HG03378 (cell line): ENCODE measurements around the gene OGG1.
"Not testable (repeated sequence)": the region's sequence is repeated elsewhere in the genome, so short reads cannot be mapped to it uniquely, and the experiment has no call there.

Experiments
- ATAC-seq: cut with Tn5 transposase; IDR thresholded peaks from one replicate; pipeline ENCODE4 v1.9.1; 2021; ENCODE audit warnings: mild to moderate bottlenecking, moderate library complexity; ENCODE audit not compliant: unreplicated experiment

OGG1 gene

DNA sequence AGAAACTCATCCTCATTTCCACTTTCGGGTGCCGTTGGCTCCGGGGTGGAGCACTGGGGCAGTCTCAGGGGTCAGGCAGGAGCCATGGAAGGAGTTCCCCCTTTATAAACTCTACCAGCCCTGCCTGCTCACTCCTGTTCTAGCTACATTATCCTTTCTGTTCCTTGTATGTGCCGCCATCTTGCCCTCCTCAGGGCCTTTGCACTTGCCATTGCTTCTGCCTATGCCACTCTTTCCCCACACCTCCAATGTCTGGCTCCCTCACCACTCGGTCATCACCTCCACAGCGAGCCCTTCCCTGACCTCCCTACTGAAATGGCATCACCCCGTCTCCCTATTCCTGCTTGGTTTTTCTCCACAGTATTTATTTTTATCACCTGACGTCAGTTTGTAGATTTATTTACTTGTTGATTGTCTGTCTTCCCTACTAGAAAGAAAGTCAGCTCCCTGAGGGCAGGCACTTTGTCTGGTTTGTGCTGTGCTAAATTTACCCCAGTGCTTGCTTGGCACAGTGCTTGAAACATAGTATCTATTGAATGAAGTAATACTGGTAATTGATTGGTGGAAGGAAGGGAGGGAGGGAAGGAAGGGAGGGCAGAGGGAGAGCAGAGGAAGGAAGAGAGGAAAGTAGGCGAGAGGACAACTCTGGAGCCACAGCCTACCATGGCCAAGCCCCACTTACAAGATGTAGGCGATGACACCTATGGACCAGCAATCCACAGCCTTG, 11.2 kb downstream of the OGG1 start:
- no peak for ATAC-seq

DNA sequence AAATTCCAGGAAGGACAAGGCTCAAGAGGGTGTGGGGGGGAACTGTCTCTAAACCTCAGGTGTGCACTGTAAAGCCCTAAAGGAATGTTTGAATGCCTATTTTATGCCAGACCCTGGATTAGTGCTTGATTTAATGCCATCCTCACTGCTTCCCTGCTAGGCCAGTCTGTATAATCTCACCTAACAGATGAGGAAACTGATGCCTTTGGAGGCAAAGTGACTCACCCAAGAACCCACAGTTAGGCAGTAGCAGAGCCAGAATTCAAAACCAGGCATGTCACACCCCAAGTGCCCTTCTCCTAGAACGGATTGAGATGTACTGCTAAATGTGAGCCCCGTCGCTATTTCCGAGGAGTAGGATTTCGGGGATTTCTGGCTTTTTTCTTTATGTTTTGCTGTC, 12.2 kb downstream of the OGG1 start:
- no peak for ATAC-seq

DNA sequence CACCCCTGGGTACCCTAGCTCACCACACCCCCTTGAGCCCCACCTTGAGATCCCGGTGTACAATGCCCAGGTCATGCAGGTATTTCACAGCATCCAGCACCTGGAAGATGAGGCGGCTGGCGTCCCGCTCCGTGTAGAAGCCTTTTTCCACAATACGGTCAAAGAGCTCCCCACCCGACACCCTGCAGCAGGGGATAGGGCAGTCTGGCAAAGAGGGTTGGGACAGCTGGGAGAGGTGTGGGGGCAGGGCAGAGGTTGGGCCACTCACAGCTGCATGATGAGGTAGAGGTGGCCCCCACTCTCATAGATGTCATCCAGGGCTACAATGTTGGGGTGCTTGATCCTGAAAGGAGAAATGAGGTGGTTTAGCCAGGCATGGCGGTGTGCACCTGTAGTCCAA, 13.1 kb downstream of the OGG1 start:
- no peak for ATAC-seq

DNA sequence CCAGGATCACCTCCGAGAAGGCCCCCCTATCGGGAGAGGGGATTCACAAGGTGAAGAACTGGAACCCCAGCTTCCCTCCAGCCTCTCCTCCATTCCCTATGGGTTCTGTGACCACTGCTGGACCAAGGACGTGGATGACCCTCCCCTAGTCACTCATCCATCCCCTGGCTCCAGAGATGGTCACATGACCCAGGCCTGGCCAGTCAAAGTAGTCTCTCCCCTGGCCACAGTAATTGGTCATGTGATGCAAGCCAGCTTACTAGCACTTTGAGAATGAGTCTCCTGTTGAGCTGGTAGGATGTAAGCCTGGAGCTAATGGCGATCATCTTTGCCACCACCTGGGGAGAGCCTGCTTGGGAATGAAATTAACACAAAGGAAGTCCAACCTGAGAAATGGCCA, 16.1 kb downstream of the OGG1 start:
- no peak for ATAC-seq

DNA sequence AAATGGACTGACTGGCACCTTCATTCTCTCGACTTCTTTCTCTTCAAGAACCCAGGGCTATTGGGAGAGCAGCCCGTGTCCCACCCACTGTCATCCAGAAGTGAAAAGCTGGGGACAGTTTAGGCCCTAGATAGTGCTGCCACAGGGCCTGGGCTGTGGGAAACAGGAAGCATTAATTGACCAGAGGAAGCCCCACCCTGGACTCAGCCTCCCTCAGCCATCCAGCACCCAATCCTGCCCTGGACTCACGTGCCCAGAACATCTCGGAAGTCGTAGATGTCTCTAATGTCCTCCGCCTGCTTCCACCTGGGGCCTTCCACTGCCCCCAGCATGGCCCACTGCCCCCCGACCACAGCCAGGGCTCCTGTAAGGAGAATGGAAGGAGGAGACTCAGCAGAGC, 17.7 kb downstream of the OGG1 start:
- ATAC-seq: no peak

DNA sequence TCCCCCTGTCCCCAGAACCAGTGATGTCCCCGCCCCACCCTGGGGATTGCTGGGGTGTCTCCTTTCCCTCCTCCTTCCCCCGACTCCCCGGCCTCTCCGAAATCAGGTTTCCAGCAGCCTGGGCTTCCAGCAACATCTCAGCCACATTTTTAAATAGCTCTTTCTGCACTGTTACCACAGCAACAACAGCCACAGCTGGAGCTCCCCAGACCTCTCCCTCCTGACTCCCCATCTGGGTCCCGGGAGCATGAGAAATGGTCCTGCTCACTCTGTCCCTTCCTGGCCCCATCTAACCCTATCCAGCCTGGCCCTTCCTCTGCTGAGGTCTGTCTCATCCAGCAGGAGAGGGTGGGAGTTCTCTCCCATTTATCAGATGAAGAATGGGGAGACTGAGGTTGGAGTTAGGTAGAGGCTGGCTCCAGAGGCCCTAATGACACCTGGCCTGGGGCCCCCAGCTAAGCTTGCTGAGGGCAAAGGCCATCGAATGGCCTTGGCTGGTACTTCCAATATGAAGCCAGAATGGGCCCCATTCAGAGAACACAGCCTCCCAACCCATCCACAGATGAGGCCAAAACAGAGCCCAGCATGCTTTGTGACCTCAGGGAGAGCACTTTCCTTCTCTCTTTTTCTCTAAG, 18.5 kb downstream of the OGG1 start:
- no peak for ATAC-seq

DNA sequence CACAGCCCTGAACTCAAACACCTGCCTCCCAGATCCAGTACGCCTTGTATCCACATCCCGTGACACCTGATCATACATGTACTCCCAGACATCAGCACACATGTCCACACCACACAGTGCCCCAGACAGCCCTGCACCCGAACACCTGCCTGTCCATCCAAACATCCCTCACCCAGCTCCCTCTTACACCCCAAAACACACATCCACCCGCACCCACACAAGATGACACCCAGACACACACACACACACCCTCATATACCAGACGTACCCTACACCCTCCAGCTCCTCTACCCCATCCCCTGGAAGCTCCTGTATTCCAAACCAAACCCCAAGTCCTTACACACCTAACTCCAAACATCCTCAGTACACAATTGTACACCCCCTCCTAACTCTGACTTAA, 19.3 kb downstream of the OGG1 start:
- ATAC-seq: no peak

DNA sequence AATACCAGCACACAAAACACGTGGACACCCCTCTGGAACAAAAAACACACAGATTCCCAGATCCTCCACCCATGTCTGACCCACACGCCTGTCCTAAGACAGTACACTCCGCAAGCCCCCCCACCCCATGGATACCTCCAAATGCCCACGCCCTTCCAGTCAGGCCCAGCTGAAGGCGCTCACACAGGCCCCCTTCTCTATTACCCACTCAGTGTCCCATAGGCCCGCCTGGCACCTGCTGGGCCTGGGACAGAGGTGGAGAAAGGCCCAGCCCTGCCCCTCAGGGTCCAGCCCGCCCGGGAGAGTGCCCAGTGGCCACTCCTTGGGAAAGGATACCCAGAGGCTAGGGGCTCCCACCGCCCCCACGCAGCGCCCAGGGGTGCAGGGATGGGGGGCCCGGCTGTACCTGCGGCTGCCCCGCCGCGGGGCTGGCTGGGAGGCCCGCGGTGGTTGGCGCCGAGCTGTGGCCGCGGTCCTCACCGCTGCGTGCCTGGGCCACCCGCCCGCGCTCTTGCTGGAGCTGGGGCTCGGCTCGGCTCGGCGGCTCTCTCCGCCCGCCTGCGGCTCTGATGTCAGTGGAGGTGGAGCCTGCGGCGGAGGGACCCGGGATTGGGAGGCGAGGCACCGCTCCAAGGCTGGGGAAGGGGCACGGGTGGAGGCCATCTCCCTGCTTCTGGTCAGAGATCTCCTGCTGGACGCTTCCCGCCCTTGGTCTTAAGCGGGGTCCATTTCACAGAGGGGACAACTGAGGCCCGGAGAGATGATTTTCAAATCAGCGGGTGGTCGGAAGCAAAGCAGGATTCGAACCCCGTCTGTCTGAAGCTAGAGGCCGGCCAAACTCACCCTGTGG, 19.9 kb downstream of the OGG1 start, which contains the start of gene CAMK1:
TSS of gene CAMK1 (minus strand) at position 522 of the 850 bp plus-strand sequence. CDS start 2,198 bp downstream, outside the sequence.
- ATAC-seq: peak; percentile 50

DNA sequence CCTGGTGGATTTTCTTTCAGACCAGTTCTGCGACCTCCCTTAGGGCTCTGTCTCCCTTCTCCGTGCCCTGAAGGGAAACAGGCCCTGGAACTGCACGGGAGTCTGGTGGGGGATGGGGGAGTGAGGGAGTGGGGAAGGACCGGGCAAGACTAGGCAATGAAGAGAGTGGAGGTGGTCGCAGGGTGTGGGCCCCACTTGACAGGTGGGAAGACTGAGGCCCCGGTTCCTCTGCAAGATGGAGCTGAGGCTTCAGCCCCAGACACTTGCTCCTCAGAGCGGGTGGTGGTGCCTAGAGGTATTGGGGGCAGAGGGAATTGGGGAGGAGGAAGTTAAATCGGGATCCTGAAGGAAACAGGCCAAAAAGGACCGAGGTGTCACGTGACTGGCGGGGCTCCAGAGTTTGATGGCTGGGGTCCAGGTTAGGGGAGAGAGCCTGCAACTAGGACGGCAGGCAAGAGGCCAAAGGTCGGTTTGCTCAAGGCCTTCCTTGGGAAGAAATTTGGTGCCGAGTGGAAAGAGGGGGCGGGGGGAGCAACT, 20.6 kb downstream of the OGG1 start:
- ATAC-seq: no peak

DNA sequence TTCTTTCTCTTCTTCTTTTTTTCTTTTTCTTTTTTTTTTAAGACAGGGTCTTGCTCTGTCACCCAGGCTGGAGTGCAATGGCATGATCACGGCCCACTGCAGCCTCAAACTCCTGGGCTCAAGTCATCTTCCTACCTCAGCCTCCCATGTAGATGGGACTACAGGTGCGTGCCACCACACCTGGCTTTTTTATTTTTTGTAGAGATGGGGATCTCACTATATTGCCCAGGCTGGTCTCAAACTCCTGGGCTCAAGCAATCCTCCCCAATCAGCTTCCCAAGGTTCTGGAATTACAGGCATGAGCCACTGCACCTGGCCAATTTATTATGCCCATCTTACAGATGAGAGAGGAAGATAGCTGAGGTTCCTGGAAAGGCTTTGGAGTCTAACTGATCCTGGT, 21.3 kb downstream of the OGG1 start:
- not testable (repeated sequence) for ATAC-seq

DNA sequence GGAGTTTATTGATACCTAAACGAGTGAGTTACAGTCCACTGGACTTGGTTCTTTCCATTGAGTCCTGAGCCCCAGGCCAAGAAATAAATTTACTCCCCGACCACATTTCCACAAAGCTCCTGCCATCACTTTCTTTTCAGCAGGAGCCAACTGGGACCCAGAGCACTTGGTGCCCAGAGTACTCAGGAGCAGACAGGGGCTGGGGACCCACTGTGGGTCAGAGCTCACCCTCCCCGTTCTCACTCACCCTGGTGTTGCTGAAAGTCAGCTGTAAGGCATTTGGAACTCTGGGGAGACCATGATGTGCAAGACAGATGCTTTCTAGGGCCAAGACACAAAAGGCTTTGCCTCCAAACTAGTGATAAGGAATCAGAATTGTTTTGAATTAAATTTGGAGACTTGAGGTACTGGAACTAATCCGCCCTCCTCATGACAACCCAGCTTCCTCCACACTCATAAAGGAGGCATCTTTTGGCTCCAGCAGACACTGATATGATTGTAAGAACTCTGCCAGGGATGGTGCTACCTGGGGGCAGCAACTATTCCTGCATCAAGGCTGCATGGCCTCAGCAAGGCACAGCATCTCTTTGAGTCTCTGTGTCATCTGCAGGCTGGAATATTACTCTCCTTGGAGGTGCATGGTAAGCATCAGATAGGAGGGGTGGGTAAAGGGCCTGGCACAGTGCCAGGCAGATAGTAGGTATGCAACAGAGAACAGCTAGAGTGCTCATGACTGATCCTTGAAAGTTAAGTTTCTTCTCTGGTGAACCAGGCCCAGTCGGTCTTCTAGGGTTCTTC, 27.3 kb downstream of the OGG1 start:
- ATAC-seq: no peak

DNA sequence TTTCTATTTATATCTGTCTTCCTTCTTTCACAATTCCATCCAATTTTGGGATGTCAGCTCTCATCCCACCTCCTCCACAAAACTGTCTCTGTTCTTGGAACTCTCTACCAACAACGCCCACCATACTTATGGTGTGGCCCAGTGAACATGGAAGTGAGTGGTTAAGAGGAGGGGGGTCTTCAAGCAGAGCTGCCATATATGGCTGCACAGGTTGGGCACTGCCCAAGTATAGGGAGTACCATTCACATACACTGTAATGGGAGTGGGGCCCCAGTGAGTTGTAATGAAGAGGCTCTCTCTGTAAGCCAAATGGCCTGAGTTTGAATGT, 27.9 kb downstream of the OGG1 start:
- ATAC-seq: no peak

DNA sequence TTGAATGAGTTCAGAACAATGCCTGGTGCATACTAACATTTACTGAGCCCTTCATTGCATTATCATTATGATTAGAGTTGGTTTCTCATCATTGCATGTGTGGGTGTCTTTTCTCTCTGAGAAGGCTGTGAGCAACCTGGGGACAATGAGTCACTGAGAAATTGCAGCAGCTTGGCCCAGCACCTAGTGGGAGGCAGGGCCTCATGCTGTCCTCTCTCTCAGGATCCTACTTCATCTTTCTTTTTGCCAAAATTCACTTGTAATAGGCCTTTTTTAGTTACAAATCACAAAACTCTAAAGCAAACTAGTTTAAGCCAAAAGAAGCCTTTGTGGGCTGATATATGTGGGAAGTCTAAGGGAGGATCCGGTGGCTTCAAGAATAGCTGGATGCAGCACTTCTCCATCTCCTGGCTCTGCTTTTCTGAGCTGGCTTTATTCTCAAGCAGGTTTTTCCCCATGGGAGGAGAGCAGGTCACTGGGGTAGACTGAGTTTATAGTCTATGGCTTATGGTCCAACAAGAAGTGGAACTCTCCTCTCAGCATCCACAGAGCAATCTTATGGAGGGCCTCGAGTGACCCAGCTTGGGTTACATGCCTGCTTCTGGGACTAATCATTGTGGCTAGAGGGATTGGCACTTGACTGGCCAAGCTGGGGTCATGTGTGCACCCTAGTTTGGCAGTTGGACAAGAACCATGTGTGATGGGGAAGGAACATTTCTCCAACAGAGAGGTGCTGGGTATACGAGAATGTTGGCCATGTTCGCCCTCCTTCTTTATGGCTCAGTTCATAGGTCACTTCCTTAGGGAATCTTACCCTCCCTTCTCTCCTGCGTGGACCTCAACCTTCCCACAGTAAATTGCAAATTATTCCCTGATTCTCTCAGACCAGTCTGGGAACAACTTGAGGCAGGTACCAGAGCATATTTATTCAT, 28.7 kb downstream of the OGG1 start:
- peak; percentile 37 for ATAC-seq

DNA sequence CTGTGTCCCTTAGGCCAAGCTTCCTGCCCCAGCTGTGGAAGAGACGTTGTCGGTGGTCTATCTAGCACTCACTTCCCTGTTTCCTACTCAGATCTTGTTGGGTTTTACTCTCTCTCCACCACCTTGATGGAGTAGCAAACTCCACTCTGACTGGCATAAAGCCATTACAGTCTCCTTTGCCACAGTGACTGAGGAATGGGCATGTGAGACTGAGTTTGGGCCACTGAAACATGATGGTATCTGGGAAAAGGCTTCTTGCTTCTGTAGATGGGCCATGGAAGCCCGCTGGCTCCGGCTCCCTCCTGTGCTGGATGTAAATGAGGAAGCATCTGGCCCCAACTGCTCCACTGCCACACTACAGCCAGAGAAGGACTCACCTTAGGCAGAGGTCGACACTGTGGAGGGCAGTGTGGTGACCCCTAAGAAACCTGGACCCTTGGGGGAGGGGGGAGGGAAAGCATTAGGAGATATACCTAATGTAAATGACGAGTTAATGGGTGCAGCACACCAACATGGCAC, 29.4 kb downstream of the OGG1 start:
- no peak for ATAC-seq

DNA sequence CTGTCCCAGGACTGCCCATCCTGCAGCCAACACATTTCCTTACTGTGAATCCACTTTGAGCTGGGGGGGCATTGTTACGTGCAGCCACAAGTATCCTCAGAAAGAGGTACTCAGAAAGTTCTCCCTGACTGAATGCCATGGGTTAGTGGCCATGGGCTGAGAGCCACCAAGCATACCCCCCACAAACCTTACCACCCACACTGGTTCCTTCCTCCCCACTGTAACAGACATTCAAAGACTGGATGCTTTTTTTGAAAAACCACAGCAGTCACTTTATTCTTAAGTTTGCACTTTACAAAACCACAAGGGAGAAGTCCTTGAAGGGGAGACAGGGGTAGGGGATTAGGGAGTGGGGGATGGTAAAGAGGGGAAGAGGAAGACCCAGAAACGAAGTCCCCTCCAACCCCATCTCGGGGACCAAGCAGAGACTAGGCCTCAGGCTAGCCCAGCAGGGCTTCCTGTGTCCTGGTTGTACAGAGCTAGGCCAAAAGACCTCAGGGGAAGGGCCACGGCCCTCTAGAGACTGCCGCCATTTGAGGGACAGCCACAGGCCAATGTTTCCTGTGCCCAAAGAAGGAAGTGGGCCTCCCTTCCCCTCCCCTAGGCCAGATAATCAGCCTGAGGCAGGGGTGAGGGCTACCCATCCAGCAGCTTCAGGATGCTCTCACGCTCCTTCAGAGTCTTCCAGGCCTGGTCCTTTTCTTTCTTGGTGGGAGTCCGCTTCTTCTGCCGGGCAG, 30.1 kb downstream of the OGG1 start:
- peak; percentile 51 for ATAC-seq

DNA sequence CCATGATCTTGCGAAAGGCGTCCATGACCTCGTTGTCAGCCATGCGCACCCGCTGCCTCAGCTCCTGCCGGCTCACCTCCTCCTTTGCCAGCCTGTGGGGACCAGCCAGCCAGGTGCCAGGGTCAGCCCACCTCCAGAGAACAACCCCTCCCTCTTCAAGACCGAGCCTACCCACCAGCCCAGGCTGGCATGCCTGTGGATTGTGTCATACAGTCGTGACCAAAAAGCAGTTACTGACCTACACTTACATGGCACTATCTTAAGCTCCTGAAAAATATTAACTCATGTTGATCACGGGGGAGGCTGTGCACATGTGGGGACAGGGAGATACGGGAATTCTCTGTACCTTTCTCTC, 30.7 kb downstream of the OGG1 start:
- ATAC-seq: no peak

DNA sequence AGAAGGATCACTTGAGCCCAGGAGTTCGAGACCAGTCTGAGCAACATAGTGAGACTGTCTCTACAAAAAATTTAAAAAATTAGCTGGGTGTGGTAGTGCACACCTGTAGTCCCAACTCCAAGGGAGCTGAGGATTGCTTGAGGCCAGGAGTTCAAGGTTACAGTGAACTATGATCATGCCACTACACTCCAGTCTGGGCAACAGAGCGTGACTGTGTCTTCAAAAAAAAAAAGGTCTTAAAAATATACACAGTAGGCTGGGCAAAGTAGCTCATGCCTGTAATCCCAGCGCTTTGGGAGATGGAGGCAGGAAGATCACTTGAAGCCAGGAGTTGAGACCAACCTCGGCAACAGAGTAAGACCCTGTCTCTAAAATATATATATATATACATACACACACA, 31.2 kb downstream of the OGG1 start:
- no peak for ATAC-seq

DNA sequence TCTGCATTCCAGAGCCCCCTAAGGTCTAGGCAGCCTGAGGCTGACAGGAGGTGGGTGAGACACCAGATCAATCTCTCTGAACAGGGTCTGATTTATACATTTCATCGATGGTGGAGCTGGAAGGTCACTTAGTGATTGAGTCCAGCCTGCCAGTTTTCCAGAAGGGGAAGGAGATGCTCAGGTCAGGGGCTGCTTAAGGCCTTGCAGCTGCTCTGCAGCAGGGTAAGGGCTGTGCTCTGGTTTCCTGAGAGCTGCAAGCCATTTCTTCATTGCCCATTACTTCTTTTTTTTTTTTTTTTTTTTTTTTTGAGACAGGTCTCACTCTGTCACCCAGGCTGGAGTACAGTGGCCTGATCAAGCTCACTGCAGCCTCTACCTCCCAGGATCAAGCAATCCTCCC, 31.8 kb downstream of the OGG1 start:
- no peak for ATAC-seq
